Glutamatergic neuron (in vitro differentiated cells): Measurements from ENCODE around the gene TBC1D2B. TPM values are rescaled to one million over a fixed set of nuclear protein-coding genes. Genes with fewer than 3 reads are reported as not detected.
"Not testable (repeated sequence)": the region's sequence is repeated elsewhere in the genome, so short reads cannot be mapped to it uniquely, and the experiment has no call there.

Experiments
- DNase-seq: peaks from one replicate; pipeline ENCODE4 v3.0.0; 2022
- H3K27ac Mint-ChIP-seq: one replicate; pipeline ENCODE4 v1.8.0; 2020; ENCODE audit warnings: mild to moderate bottlenecking, mixed read lengths, inconsistent platforms; ENCODE audit not compliant: unreplicated experiment
- H3K27me3 Mint-ChIP-seq: one replicate; pipeline ENCODE4 v1.8.0; 2020; ENCODE audit warnings: mild to moderate bottlenecking, moderate library complexity, mixed read lengths, inconsistent platforms; ENCODE audit not compliant: unreplicated experiment
- H3K36me3 Mint-ChIP-seq: one replicate; pipeline ENCODE4 v1.8.0; 2020; ENCODE audit warnings: mild to moderate bottlenecking, mixed read lengths, inconsistent platforms; ENCODE audit not compliant: unreplicated experiment
- H3K4me1 Mint-ChIP-seq: one replicate; pipeline ENCODE4 v1.8.0; 2020; ENCODE audit warnings: mild to moderate bottlenecking, low read depth, mixed read lengths, inconsistent platforms; ENCODE audit not compliant: unreplicated experiment
- H3K4me3 Mint-ChIP-seq: one replicate; pipeline ENCODE4 v1.8.0; 2020; ENCODE audit warnings: mild to moderate bottlenecking, mixed read lengths, inconsistent platforms; ENCODE audit not compliant: unreplicated experiment
- H3K9me3 Mint-ChIP-seq: one replicate; pipeline ENCODE4 v1.8.0; 2020; ENCODE audit warnings: mild to moderate bottlenecking, moderate library complexity, mixed read lengths, inconsistent platforms; ENCODE audit not compliant: unreplicated experiment
- CTCF ChIP-seq: fragments of 200-600 bp; sonication (generic); IDR thresholded peaks from one replicate; pipeline ENCODE4 v1.5.0; 2021; ENCODE audit not compliant: partially characterized antibody, unreplicated experiment
- total RNA-seq: library from RNA; stranded (reverse); fragmentation: NEBNext Ultra II Directional; extraction: Animal tissue kit (Norgen Biotek cat#: 25700); gene quantifications from one replicate; pipeline ENCODE4 v1.2.1, GENCODE V29; 2021; ENCODE audit not compliant: unreplicated experiment

The TBC1D2B gene
- total RNA-seq, 1 donor from 2014 or later: 45.3 TPM

GRCh38 chr15:77975332-77976094, 102.0 kb downstream of the TBC1D2B start:
- H3K4me3 Mint-ChIP-seq: no peak overlapping the region
- no peaks in the 10 kb centered on the region for H3K36me3 Mint-ChIP-seq
- peaks cover 3% of the 10 kb centered on the region for H3K4me1 Mint-ChIP-seq
- H3K9me3 Mint-ChIP-seq: no peaks in the 10 kb centered on the region
- peaks cover 2% of the 10 kb centered on the region for H3K27me3 Mint-ChIP-seq
- no peak for DNase-seq
- H3K27ac Mint-ChIP-seq: no peak overlapping the region
- TF ChIP-seq CTCF: no peak

GRCh38 chr15:77974416-77975331, 102.8 kb downstream of the TBC1D2B start:
- Mint-ChIP-seq H3K4me1 (peaks cover 6% of the 10 kb centered on the region), H3K27me3 (peaks cover 2% of the 10 kb centered on the region), H3K9me3 (no peaks in the 10 kb centered on the region), H3K36me3 (no peaks in the 10 kb centered on the region), H3K27ac (no peak overlapping the region), H3K4me3 (no peak overlapping the region)
- TF ChIP-seq CTCF: no peak
- no peak for DNase-seq

GRCh38 chr15:77974098-77974414, 103.5 kb downstream of the TBC1D2B start:
- Mint-ChIP-seq H3K4me1 (peaks cover 6% of the 10 kb centered on the region), H3K27ac (no peak overlapping the region), H3K36me3 (no peaks in the 10 kb centered on the region), H3K27me3 (peaks cover 2% of the 10 kb centered on the region), H3K9me3 (peaks cover 1% of the 10 kb centered on the region), H3K4me3 (no peak overlapping the region)
- DNase-seq: no peak
- TF ChIP-seq CTCF: no peak

- not testable (repeated sequence) for H3K36me3 Mint-ChIP-seq, H3K4me1 Mint-ChIP-seq, H3K4me3 Mint-ChIP-seq, H3K27ac Mint-ChIP-seq, H3K27me3 Mint-ChIP-seq, H3K9me3 Mint-ChIP-seq, DNase-seq
Measured at GRCh38 chr15:77973273-77974097, 104.0 kb downstream of the TBC1D2B start.

GRCh38 chr15:77972706-77973105, 104.8 kb downstream of the TBC1D2B start:
- not testable (repeated sequence) for H3K27ac Mint-ChIP-seq, H3K36me3 Mint-ChIP-seq, H3K27me3 Mint-ChIP-seq, H3K4me1 Mint-ChIP-seq, H3K9me3 Mint-ChIP-seq, H3K4me3 Mint-ChIP-seq, DNase-seq

- not testable (repeated sequence) for H3K36me3 Mint-ChIP-seq, H3K27me3 Mint-ChIP-seq, H3K27ac Mint-ChIP-seq, DNase-seq, H3K9me3 Mint-ChIP-seq, H3K4me1 Mint-ChIP-seq, H3K4me3 Mint-ChIP-seq
Measured at GRCh38 chr15:77971875-77972274, 105.6 kb downstream of the TBC1D2B start.

GRCh38 chr15:77970813-77971360, 106.6 kb downstream of the TBC1D2B start:
- H3K4me1 Mint-ChIP-seq, H3K4me3 Mint-ChIP-seq, H3K9me3 Mint-ChIP-seq, H3K27ac Mint-ChIP-seq, H3K27me3 Mint-ChIP-seq, H3K36me3 Mint-ChIP-seq, DNase-seq: not testable (repeated sequence)
